ENCODE data around the gene AP1S3.

DNA sequence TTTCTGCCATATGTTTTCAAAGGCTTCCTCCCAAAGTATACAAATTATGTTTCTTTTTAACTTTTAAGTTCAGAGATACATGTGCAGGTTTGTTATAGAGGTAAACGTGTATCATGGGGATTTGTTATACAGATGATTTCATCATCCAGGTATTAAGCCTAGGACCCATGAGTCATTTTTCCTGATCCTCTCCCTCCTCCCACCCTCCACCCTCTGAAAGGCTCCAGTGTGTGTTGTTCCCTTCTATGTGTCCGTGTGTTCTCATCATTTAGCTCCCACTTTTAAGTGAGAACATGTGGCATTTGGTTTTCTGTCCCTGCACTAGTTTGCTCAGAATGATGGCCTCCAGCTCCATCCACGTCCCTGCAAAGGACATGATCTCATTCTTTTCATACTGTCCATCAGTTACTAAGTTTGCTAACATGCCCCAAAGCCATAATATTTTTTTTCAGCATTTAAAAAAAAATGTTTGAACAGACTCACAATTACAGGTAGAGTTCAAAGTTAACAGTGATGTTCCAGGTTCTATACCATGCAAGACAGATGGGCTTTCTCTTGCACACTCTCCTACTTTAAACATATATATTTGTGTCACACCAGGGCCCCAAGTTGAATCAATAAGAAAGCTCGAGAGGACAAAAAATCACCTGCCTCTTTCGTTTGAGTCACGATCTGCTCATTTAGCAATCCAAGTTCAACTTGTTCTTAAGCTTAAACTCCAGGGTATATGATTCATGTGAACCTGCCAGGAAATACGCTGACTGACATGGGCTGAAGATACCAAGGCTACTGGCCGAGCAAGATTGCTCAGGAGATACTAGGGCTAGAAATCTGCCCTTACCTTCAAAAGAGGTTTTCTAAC lies 77.6 kb downstream of the AP1S3 start:
- TF ChIP-seq ZFP30 (CRISPR knock-in tag; IDR thresholded peaks at IDR 0.05) (no peak), ARNTL (CRISPR knock-in tag; IDR thresholded peaks at IDR 0.05; ENCODE audit: borderline replicate concordance, low read depth) (no peak), ZNF70 (CRISPR knock-in tag; IDR thresholded peaks at IDR 0.05) (no peak)

All from SK-N-SH treated with all-trans-retinoic acid at 6 μM for 48 hours (cell line).